ENCODE data around the gene PROSER3. TPM values are rescaled to one million over a fixed set of nuclear protein-coding genes. Genes with fewer than 3 reads are reported as not detected.

PROSER3 gene
- total and polyA plus RNA-seq, 2 of the 13 experiments (the other 11 are each of a cell fraction or from before 2014, with no cell fraction given): 5.1 to 5.7 TPM

GRCh38 chr19:35715981-35716800 is 41.8 kb upstream of the PROSER3 start (continued):
- TF ChIP-seq, protein P1, sequence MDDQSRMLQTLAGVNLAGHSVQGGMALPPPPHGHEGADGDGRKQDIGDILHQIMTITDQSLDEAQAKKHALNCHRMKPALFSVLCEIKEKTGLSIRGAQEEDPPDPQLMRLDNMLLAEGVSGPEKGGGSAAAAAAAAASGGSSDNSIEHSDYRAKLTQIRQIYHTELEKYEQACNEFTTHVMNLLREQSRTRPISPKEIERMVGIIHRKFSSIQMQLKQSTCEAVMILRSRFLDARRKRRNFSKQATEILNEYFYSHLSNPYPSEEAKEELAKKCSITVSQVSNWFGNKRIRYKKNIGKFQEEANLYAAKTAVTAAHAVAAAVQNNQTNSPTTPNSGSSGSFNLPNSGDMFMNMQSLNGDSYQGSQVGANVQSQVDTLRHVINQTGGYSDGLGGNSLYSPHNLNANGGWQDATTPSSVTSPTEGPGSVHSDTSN (CRISPR knock-in tag; IDR thresholded peaks at IDR 0.05; ENCODE audit: borderline replicate concordance): no peak
- no peak for TF ChIP-seq ZNF839 (CRISPR knock-in tag; IDR thresholded peaks at IDR 0.05; ENCODE audit: borderline replicate concordance)
- no peak for TF ChIP-seq U2AF2 (IDR thresholded peaks at IDR 0.05; ENCODE audit: low read depth, low read length)
- no peak for TF ChIP-seq ZNF782 (CRISPR knock-in tag; IDR thresholded peaks at IDR 0.05; ENCODE audit: borderline replicate concordance)
- TF ChIP-seq GLI4 (CRISPR knock-in tag; IDR thresholded peaks at IDR 0.05; ENCODE audit: borderline replicate concordance): peak; percentile 62; the same call in 1 of the 2 replicates
- TF ChIP-seq ZNF543 (CRISPR knock-in tag; IDR thresholded peaks at IDR 0.05): peak; percentile 80; the same call in 1 of the 2 replicates
- TF ChIP-seq ZNF235 (CRISPR knock-in tag; IDR thresholded peaks at IDR 0.05; ENCODE audit: borderline replicate concordance): no peak; the same call in 1 of the 2 replicates
- TF ChIP-seq KLF15 (CRISPR knock-in tag; IDR thresholded peaks at IDR 0.05; ENCODE audit: borderline replicate concordance): no peak
- TF ChIP-seq KLF6 (CRISPR knock-in tag; IDR thresholded peaks at IDR 0.05): no peak
- peak; percentile 34; the same call in 1 of the 2 replicates for TF ChIP-seq ZNF773 (CRISPR knock-in tag; IDR thresholded peaks at IDR 0.05; ENCODE audit: borderline replicate concordance)
- TF ChIP-seq, protein P2, sequence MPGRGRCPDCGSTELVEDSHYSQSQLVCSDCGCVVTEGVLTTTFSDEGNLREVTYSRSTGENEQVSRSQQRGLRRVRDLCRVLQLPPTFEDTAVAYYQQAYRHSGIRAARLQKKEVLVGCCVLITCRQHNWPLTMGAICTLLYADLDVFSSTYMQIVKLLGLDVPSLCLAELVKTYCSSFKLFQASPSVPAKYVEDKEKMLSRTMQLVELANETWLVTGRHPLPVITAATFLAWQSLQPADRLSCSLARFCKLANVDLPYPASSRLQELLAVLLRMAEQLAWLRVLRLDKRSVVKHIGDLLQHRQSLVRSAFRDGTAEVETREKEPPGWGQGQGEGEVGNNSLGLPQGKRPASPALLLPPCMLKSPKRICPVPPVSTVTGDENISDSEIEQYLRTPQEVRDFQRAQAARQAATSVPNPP (CRISPR knock-in tag; IDR thresholded peaks at IDR 0.05): peak; percentile 71; the same call in 1 of the 2 replicates
- TF ChIP-seq ZNF772 (CRISPR knock-in tag; IDR thresholded peaks at IDR 0.05): 0 out of 2 replicates have a peak, but pooled peaks have one; percentile 30
- peak; percentile 81 for TF ChIP-seq BATF2 (CRISPR knock-in tag; IDR thresholded peaks at IDR 0.05)
- TF ChIP-seq ZSCAN5A (CRISPR knock-in tag; IDR thresholded peaks at IDR 0.05; ENCODE audit: borderline replicate concordance): 0 out of 2 replicates have a peak, but pooled peaks have one; percentile 34
- TF ChIP-seq ZNF17 (CRISPR knock-in tag; IDR thresholded peaks at IDR 0.05): 0 out of 2 replicates have a peak, but pooled peaks have one; percentile 18
- 0 out of 2 replicates have a peak, but pooled peaks have one; percentile 37 for TF ChIP-seq ZMYM3 (CRISPR knock-in tag; IDR thresholded peaks at IDR 0.05)
- TF ChIP-seq ATAD3A (CRISPR knock-in tag; IDR thresholded peaks at IDR 0.05): no peak
- TF ChIP-seq KDM5B (CRISPR knock-in tag; IDR thresholded peaks at IDR 0.05; ENCODE audit: borderline replicate concordance): peak; percentile 66; the same call in 1 of the 2 replicates
- TF ChIP-seq IRF2 (CRISPR knock-in tag; IDR thresholded peaks at IDR 0.05): no peak
- no peak for TF ChIP-seq ZNF816 (CRISPR knock-in tag; IDR thresholded peaks at IDR 0.05; ENCODE audit: borderline replicate concordance)
- TF ChIP-seq TEAD2 (CRISPR knock-in tag; IDR thresholded peaks at IDR 0.05): 0 out of 2 replicates have a peak, but pooled peaks have one; percentile 5
- TF ChIP-seq MYC (CRISPR knock-in tag; IDR thresholded peaks at IDR 0.05; ENCODE audit: borderline replicate concordance): peak; percentile 81
- TF ChIP-seq ZNF333 (CRISPR knock-in tag; IDR thresholded peaks at IDR 0.05; ENCODE audit: borderline replicate concordance): 0 out of 2 replicates have a peak, but pooled peaks have one; percentile 22
- TF ChIP-seq RFXANK (CRISPR knock-in tag; IDR thresholded peaks at IDR 0.05): 0 out of 2 replicates have a peak, but pooled peaks have one; percentile 37
- no peak for TF ChIP-seq ZNF317 (CRISPR knock-in tag; IDR thresholded peaks at IDR 0.05)
- peak; percentile 45; the same call in 1 of the 2 replicates for TF ChIP-seq ZNF768 (CRISPR knock-in tag; IDR thresholded peaks at IDR 0.05)

Measured in HepG2 (cell line).